RKO (cell line): ENCODE data around the gene AHRR.
"Not testable (repeated sequence)": the region's sequence is repeated elsewhere in the genome, so short reads cannot be mapped to it uniquely, and the experiment has no call there.

Source experiments
- DNase-seq: peaks from one replicate; pipeline ENCODE4 v3.0.0-alpha.2; 2016; ENCODE audit warnings: low spot score

The AHRR gene

DNA sequence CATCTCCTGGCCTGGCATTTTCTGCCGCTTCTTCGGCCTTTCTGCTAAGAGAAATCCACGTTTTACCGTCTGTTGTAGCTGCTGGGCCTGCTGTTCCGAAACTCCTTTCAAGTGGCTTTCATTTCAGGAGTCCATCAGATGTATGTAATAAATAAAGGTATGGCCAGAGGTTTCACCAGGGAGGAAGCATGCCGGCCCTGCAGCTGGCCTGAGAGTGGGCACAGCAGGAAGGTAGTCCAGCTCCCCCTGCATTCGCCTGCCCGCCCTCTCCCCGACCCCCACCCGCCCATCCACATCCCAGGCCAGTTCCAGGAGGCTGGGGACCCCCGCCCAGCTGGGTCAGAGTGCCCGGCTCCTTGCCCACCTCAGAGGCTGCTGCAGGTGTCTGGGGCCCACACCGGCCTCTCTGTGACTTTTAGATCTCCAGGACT, 75.0 kb downstream of the AHRR start:
- DNase-seq: no peak

- not testable (repeated sequence) for DNase-seq
Measured at GRCh38 chr5:398141-398474, 76.6 kb downstream of the AHRR start.

GRCh38 chr5:398475-399295, 77.2 kb downstream of the AHRR start:
- no peak for DNase-seq

DNA sequence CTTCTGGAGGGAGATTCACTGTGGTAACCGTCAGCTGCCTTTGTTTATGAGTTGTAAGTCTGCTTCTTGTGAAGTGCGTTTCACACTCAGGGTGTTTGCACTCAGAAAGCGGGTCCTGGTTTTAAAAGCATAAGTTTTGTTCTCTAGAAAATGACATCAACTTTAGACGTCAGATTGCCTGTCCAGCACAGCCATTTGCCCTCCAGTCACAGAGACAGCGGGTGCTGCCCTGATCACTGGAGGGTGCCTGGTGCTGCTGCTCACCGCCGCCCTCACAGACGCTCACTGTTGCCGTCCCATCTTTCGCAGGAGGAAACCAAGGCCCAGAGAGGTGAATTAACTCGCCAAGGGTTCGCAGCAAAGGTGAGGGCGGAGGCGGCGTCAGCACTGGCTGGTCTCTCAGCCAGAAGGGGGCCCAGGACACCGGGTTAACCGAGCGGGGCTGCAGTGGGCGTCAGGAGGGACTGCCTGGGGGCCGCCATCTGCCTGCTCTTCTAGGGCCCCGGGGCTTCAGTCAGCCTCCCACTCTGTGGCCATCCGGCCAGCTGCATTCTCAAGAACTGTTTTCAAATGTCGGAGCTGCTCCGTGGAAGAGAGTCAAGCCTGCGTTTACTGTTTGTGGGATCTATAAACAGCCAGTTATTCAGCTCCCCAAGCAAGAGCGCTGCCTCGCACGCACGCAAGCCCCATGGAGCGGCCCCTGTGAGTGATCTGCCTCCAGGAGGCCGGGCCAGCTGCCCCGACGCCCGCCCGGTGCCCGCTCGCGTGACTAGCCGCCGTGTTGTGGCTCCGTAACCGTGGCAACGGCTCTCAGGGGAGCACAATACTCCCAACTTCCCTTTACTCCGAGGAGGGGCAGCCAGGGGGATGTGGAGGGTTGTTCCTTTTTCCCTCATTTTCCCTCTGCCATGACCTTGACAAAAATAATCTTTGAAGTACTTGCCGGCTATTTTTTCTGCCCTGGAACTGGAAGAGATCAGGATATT, 78.1 kb downstream of the AHRR start:
- no peak for DNase-seq

- no peak for DNase-seq
Measured at GRCh38 chr5:400282-401145, 79.0 kb downstream of the AHRR start.

DNA sequence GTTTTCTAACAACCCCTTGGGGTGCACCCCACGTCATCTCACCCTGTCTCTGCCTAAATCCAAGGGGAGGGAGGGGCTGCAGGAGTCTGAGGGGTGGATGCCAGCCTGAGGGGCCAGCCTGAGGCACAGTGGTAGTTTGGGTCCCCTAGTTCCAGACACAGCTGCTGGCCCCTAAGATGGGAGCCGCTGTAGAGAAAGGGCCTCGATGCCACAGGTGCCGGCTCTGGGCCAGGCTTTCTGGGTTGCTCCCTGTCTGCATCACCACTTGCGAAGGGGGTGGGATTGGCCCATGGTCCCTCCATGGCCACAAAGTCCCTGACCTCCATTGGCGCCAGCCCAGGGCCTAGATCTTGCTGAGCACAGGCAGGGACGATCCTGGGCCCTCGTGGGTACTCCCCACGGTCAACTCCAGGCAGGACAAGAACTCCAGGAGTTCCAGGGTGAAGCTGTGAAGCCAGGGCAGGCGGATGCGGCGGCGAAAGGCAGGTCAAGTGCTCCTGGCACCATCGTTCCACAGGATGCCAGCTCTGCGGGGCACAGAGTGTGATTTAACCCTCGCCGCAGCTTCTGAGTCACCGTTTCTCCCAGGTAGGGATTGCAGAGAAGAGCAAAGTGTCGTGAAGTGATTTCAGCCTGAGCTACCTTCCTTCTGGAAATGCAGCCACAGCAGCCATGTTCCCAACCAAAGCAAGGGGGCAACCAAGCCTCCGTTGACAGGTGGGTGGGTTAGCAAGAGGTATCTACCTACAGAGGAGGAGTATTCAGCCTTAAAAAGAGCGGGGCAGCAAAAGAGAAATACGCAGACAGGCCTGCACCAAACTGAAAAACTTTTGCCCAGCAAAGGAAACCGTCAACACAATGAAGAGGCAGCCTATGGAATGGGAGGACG, 79.9 kb downstream of the AHRR start:
- DNase-seq: no peak

- not testable (repeated sequence) for DNase-seq
Measured at GRCh38 chr5:402219-402614, 80.7 kb downstream of the AHRR start.

- DNase-seq: no peak
Measured at GRCh38 chr5:402615-403359, 81.3 kb downstream of the AHRR start.

DNA sequence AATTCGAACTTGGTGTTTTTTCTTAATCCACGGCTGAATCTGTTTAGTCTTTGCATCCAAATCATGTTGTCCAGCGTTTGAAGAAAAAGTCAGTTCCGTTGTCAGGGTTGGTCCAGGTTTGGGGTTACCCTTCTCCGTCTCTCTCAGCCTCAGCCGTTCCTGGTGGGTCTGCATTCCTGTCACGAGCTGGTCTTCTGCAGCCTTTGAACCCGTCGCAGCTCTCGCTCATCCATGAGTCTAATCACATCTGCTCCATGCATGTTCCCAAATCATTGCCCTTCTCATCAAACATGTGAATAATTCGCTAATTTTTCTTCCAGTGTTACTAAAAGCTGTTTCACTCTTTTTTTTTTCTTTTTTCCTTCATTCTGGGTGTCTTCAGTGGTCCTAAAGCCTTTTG, 82.5 kb downstream of the AHRR start:
- DNase-seq: no peak

DNA sequence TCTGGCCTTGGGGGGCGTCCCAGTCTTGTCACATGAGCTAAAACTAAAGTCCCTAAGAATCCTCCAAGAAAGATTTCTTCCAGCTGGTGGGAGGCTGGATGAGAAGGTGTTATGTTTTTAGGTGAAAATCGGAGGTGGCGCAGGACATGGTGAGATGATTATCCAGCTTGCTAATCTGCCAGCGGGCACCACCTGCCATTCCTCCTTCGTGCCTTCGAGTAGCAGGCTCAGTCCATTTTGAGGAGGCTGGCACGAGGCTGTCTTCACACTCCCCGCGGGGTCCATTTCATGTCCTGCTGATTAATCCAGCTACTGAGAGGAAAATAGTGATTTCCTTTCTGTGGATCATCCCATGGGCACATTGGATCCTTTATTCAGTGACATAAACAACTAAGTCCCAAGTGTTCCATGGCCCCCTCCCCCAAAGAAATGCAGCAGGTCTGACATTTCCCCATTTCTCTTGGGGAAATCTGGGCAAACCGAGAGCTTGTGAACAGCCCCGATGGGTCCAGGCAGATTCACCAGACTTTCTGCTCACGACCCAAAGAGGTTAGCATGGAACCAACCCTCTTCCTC, 83.2 kb downstream of the AHRR start:
- no peak for DNase-seq

- DNase-seq: no peak
Measured at GRCh38 chr5:405421-405820, 83.9 kb downstream of the AHRR start.

- DNase-seq: no peak
Measured at GRCh38 chr5:406041-406440, 84.5 kb downstream of the AHRR start.

GRCh38 chr5:407051-407450, 85.5 kb downstream of the AHRR start:
- no peak for DNase-seq

DNA sequence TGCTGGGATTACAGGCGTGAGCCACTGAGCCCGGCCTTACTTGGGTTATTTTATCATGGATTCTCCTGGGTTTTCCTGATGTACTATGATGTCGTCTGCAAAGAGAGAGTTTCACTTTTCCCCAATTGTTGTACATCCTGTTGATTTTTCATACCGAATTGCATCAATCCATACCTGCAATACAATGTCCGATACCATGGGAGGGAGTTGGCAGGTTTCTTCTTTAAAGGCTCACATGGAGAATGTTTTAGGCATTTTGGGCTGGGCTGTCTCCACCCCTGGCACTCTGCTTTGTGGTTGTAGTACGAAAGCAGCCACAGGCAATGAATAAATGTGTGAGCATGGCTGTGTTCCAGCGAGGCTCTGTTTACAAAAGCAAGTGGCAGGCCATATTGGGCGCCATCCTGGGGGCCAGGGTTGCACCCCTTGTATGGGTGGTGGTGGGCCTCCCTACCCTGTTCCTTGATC, 86.3 kb downstream of the AHRR start:
- no peak for DNase-seq

DNA sequence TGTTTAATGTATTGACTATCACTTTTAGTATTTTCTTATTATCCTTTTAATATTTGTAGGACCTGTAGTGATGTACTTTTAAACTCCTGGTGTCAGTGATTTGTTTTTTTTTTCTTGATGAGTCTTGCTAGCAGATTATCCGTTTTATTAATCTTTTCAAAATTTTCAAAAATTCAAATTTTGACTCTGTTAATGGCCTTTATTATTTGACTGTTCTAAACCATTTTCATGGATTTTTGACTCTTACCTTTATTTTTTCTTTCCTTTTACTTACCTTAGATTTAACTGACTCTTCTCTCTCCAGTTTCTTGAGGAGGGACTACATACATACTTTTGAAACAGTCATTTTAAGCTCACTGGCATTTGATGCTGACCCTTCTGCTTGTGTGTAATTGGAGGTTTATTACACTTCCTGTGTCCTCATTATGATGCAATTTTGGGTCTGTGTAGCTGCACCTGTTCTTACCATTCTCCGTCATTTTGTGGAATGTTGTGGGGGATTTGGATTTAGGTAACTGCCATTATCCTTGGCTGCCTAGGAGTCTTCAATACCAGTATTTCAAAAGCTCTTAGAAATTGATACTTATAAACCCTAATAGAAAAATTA, 89.5 kb downstream of the AHRR start:
- DNase-seq: peak; percentile 28

DNA sequence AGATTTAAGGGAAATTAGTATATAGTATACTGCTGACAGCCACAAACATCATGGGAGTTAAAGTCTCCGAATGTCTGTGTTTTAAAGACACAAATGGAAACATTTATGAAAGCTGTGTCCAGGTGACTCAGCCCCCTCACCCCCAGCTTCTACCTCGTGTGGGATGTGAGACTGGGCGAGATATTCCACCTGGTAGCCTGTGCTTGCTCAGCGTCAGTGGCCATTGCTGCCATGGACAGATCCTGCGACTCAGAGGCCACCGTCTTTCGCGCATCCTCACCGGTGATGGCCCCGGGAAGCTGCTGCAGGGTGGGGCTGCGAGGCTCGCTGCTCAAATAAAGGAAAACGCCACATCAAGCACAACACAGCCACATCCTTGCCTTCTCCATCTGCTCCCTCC, 90.2 kb downstream of the AHRR start:
- DNase-seq: no peak

GRCh38 chr5:414991-415927, 93.7 kb downstream of the AHRR start:
- DNase-seq: not testable (repeated sequence)

DNA sequence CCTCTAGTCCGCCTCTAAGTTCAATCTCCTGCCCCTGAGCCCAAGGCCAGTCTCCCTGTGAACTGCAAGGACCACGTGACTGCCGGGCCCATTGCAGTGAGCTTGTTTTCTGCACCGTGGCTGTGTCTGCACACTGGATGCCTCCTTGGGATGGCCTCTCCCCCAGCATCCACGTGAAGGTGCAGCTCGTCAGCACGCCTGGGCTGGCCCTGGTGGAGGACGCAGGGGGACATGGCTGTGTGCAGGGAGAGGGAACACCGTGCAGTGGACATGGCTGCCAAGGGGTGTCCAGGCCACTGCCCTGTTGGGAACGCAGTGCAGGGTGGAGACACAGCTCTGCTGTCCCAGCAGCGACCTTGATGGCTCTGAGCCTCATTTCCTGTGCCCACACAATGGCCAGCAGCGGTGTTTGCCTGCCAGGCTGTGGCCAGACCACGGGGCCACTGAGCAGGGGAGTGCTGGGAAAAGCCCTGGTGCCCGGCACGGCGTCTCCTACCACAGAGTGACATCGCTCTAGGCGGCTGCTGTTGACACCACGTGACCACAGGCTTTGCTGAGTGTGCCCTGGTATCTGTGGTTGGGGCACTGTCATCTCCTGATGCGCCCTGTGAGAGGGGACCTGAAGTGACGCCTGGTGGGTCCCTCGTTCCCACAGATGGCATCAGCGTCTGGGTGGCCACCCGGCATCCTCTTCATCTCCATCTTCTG, 94.6 kb downstream of the AHRR start:
- no peak for DNase-seq
